ENCODE data around the gene CTSC.

The CTSC gene

DNA sequence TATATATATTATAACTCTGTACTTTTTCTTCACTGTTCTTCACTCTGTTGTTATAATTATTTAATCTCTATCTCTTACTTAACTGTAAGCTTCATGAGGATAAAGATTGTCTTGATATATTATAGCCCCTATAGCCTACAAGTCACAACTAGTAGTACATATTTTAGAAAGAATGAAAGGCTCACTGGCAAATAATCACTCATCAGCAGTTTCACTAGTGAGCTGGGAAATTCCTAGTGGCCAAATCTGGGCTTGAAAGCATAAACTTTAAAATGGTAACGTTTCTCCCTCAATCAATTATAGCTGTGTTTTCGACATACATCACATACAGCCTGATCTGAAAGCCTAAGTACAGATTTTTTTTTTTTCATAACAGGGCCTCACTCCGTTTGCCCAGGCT lies 42.5 kb downstream of the CTSC start:
- Histone ChIP-seq H3F3A (ENCODE audit: insufficient read depth) (no peaks in the 10 kb centered on the region), H3K36me3 (ENCODE audit: low read length) (peaks cover 14% of the 10 kb centered on the region; the same call in 1 of the 2 replicates), H3K27me3 (ENCODE audit: low read length) (no peaks in the 10 kb centered on the region), H3K79me2 (ENCODE audit: insufficient read depth, low read length) (no peaks in the 10 kb centered on the region), H4K20me1 (ENCODE audit: low read depth, low read length) (no peaks in the 10 kb centered on the region), H3K9ac (ENCODE audit: low read length) (no peak overlapping the region), H3K27ac (ENCODE audit: low read depth, low read length) (no peak overlapping the region), H3K9me2 (replicated peaks; ENCODE audit: insufficient read depth, low read length) (no peaks in the 10 kb centered on the region), H3K4me3 (ENCODE audit: insufficient read depth, low read length, poor library complexity, severe bottlenecking) (no peak overlapping the region), H2AFZ (ENCODE audit: low read depth, low read length, severe bottlenecking) (no peak overlapping the region), H3K9me3 (ENCODE audit: insufficient read depth, low read length) (no peaks in the 10 kb centered on the region), H3K4me2 (ENCODE audit: low read depth, low read length, poor library complexity, severe bottlenecking) (no peak overlapping the region)
- no peak for TF ChIP-seq EZH2phosphoT487 (conservative IDR thresholded peaks at IDR 0.05; ENCODE audit: low read length)
- TF ChIP-seq, protein P1, sequence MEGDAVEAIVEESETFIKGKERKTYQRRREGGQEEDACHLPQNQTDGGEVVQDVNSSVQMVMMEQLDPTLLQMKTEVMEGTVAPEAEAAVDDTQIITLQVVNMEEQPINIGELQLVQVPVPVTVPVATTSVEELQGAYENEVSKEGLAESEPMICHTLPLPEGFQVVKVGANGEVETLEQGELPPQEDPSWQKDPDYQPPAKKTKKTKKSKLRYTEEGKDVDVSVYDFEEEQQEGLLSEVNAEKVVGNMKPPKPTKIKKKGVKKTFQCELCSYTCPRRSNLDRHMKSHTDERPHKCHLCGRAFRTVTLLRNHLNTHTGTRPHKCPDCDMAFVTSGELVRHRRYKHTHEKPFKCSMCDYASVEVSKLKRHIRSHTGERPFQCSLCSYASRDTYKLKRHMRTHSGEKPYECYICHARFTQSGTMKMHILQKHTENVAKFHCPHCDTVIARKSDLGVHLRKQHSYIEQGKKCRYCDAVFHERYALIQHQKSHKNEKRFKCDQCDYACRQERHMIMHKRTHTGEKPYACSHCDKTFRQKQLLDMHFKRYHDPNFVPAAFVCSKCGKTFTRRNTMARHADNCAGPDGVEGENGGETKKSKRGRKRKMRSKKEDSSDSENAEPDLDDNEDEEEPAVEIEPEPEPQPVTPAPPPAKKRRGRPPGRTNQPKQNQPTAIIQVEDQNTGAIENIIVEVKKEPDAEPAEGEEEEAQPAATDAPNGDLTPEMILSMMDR (IDR thresholded peaks at IDR 0.05; ENCODE audit: insufficient read depth, low read length, poor library complexity, severe bottlenecking) = no peak

DNA sequence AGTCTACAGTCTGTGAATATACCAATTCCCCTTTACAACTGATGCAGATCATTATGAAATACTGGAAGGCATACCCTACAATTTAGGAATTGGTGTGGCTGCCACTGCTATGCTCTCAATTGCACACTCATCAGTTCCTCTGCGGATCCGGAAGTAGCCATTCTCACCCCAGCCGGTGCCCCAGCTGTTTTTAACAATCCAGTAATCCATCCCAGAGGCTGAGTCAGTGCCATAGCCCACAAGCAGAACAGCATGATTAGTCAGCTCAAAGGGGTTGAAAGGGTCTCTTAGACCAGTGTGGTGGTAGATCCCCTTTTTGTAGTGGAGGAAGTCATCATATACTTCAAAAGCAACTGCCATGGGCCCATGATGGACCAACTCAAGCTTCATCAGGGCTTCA lies 43.6 kb downstream of the CTSC start:
- H3K9ac ChIP-seq (ENCODE audit: low read length) = no peak overlapping the region
- H3K4me2 ChIP-seq (ENCODE audit: low read depth, low read length, poor library complexity, severe bottlenecking) = no peak overlapping the region

DNA sequence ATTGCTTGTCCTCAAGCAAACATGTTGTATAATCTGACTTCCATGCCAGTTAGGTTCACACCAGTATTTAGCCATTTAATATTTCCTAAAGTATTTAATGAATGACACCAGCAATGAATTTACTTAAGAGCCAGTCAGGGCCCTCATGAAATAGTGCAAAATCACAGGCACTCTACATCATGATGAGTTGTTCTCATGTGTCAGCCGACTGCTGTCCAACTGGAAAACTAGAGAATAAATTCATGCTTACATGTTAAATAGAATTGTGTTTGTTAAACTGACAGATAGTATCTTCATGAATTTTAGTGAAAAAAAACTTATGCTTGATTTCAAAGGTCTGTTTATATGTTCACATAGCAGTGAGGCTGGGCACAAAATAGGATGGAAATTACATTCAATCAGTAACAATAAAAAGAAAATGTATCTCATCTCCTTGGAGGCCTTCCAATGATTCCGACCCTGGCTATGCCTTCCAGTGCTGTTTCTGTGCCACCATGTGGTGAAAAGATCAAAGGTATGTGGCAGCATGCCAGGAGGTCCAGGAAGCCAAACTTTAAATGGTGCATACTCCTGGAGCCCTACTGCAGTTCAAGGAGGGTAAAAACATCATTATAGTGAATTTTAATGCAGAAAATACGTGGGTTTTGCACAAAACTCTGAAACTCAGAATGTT lies 45.2 kb downstream of the CTSC start:
- Histone ChIP-seq H3K79me2 (ENCODE audit: insufficient read depth, low read length) (no peaks in the 10 kb centered on the region), H3K27ac (ENCODE audit: low read depth, low read length) (no peak overlapping the region), H4K20me1 (ENCODE audit: low read depth, low read length) (no peaks in the 10 kb centered on the region), H3K9me3 (ENCODE audit: insufficient read depth, low read length) (no peaks in the 10 kb centered on the region), H3K9me2 (replicated peaks; ENCODE audit: insufficient read depth, low read length) (no peaks in the 10 kb centered on the region), H3K4me2 (ENCODE audit: low read depth, low read length, poor library complexity, severe bottlenecking) (no peak overlapping the region), H3K27me3 (ENCODE audit: low read length) (no peaks in the 10 kb centered on the region), H2AFZ (ENCODE audit: low read depth, low read length, severe bottlenecking) (no peak overlapping the region), H3K4me3 (ENCODE audit: insufficient read depth, low read length, poor library complexity, severe bottlenecking) (no peak overlapping the region), H3K36me3 (ENCODE audit: low read length) (peaks cover 21% of the 10 kb centered on the region; the same call in 1 of the 2 replicates), H3F3A (ENCODE audit: insufficient read depth) (no peaks in the 10 kb centered on the region), H3K9ac (ENCODE audit: low read length) (no peak overlapping the region)
- no peak for TF ChIP-seq EZH2phosphoT487 (conservative IDR thresholded peaks at IDR 0.05; ENCODE audit: low read length)
- TF ChIP-seq, protein P1 (IDR thresholded peaks at IDR 0.05; ENCODE audit: insufficient read depth, low read length, poor library complexity, severe bottlenecking) = no peak

More for the DNA sequence above, 43.6 kb downstream of the CTSC start:
- no peaks in the 10 kb centered on the region for H3K9me2 ChIP-seq (replicated peaks; ENCODE audit: insufficient read depth, low read length)
- no peak overlapping the region for H2AFZ ChIP-seq (ENCODE audit: low read depth, low read length, severe bottlenecking)
- no peaks in the 10 kb centered on the region for H3K9me3 ChIP-seq (ENCODE audit: insufficient read depth, low read length)
- no peak overlapping the region for H3K27ac ChIP-seq (ENCODE audit: low read depth, low read length)
- no peaks in the 10 kb centered on the region for H3K79me2 ChIP-seq (ENCODE audit: insufficient read depth, low read length)
- H3K4me3 ChIP-seq (ENCODE audit: insufficient read depth, low read length, poor library complexity, severe bottlenecking) = no peak overlapping the region
- H3F3A ChIP-seq (ENCODE audit: insufficient read depth) = no peaks in the 10 kb centered on the region
- TF ChIP-seq EZH2phosphoT487 (conservative IDR thresholded peaks at IDR 0.05; ENCODE audit: low read length) = no peak
- TF ChIP-seq, protein P1 (IDR thresholded peaks at IDR 0.05; ENCODE audit: insufficient read depth, low read length, poor library complexity, severe bottlenecking) = no peak
- no peaks in the 10 kb centered on the region for H4K20me1 ChIP-seq (ENCODE audit: low read depth, low read length)
- peaks cover 21% of the 10 kb centered on the region; the same call in 1 of the 2 replicates for H3K36me3 ChIP-seq (ENCODE audit: low read length)
- no peaks in the 10 kb centered on the region for H3K27me3 ChIP-seq (ENCODE audit: low read length)
